ENCODE results near the gene LEF1.

- TF ChIP-seq GATA1 (IDR thresholded peaks at IDR 0.05; ENCODE audit: low read depth, low read length) (no peak), POLR2A (IDR thresholded peaks at IDR 0.05; ENCODE audit: low read length) (no peak)
Measured at GRCh38 chr4:108029016-108029720, 139.6 kb downstream of the LEF1 start.
